Endothelial cell of umbilical vein (primary cell): ENCODE results near the gene MNT. TPM values are rescaled to one million over a fixed set of nuclear protein-coding genes. Genes with fewer than 3 reads are reported as not detected.

ENCODE experiments used
- BruUV-seq: library from RNA; stranded (reverse); fragments of 400-500 nt; replicated peaks from 2 replicates; lab custom pipeline; 2021; lab: Mats Ljungman, UMichigan
- CTCF ChIA-PET: fragments of 300-600, 350-600 bp; sonication (Branson Sonifier 250); formaldehyde crosslinking; loops from one replicate; lab custom pipeline; 2021; ENCODE audit warnings: antibody characterized with exemption, inconsistent platforms; lab: Charles Lee
- POLR2A ChIA-PET: fragments of 300-600, 350-600 bp; sonication (Branson Sonifier 250); formaldehyde crosslinking; loops from one replicate; lab custom pipeline; 2021; ENCODE audit warnings: antibody characterized with exemption, inconsistent platforms; lab: Charles Lee
- DNase-seq: peaks from one replicate; pipeline ENCODE4 v3.0.0-alpha.2; 2011; ENCODE audit warnings: low read depth, low spot score
- FAIRE-seq: peaks from 2 replicates; lab custom pipeline; 2011; peaks lifted over from hg19 to GRCh38; lab: Jason Lieb, UNC
- H2AFZ ChIP-seq: 2 replicates; pipeline ENCODE4 v1.6.0; 2012; ENCODE audit warnings: low read depth, low read length, control low read depth, inconsistent platforms
- H3K27ac ChIP-seq: 2 replicates; pipeline ENCODE4 v1.5.1; 2011; ENCODE audit warnings: low read depth, mild to moderate bottlenecking, control low read depth, low read length, moderate library complexity; ENCODE audit not compliant: insufficient read depth
- H3K27me3 ChIP-seq, 2 experiments: 2 replicates each; pipeline versions ENCODE4 v1.6.0 to v1.6.1; 2011; ENCODE audit warnings: low read length in 2 of 2, mixed read lengths in 1 of 2; ENCODE audit not compliant: control insufficient read depth in 2 of 2, insufficient read depth in 2 of 2
- H3K36me3 ChIP-seq, 2 experiments: 2 replicates in 1 of 2; 3 replicates in 1 of 2; pipeline ENCODE4 v1.5.1; 2011; ENCODE audit warnings: low read length in 2 of 2, mild to moderate bottlenecking in 1 of 2, moderate library complexity in 1 of 2; ENCODE audit not compliant: control insufficient read depth in 2 of 2, insufficient read depth in 2 of 2; ENCODE audit errors: extremely low read depth in 1 of 2
- H3K4me1 ChIP-seq: 3 replicates; pipeline ENCODE4 v1.5.1; 2011; ENCODE audit warnings: mild to moderate bottlenecking, low read length; ENCODE audit not compliant: control insufficient read depth, insufficient read depth; ENCODE audit errors: extremely low read depth
- H3K4me2 ChIP-seq: 2 replicates; pipeline ENCODE4 v1.6.1; 2011; ENCODE audit warnings: low read length, control low read depth, mixed read lengths; ENCODE audit not compliant: insufficient read depth
- H3K4me3 ChIP-seq, 3 experiments: fragments of 200-600 bp in 1 of 3; sonication (generic), shearing (Covaris generic) in 1 of 3; replicated peaks in 1 of 3; 2 replicates each; pipeline ENCODE4 v1.5.1; 2011 to 2016; ENCODE audit warnings: control low read depth in 3 of 3, low read length in 3 of 3, mild to moderate bottlenecking in 2 of 3, inconsistent platforms in 1 of 3, low read depth in 1 of 3, moderate library complexity in 1 of 3; ENCODE audit not compliant: insufficient read depth in 1 of 3
- H3K79me2 ChIP-seq: 2 replicates; pipeline ENCODE4 v1.6.0; 2012; ENCODE audit warnings: low read length, inconsistent platforms; ENCODE audit not compliant: control insufficient read depth, insufficient read depth
- H3K9ac ChIP-seq: replicated peaks from 2 replicates; pipeline ENCODE3; 2011; ENCODE audit warnings: low read length, control low read depth; ENCODE audit not compliant: insufficient read depth; ENCODE audit errors: extremely low read depth
- H3K9me1 ChIP-seq: replicated peaks from 3 replicates; pipeline ENCODE4 v1.6.0; 2011; ENCODE audit warnings: mild to moderate bottlenecking, low read length; ENCODE audit not compliant: control insufficient read depth, insufficient read depth; ENCODE audit errors: extremely low read depth
- H3K9me3 ChIP-seq: replicated peaks from 2 replicates; pipeline ENCODE4 v1.5.1; 2012; ENCODE audit warnings: low read length, inconsistent platforms; ENCODE audit not compliant: control insufficient read depth, insufficient read depth
- H4K20me1 ChIP-seq: replicated peaks from 2 replicates; pipeline ENCODE3; 2011; ENCODE audit warnings: mild to moderate bottlenecking, low read length; ENCODE audit not compliant: control insufficient read depth, insufficient read depth; ENCODE audit errors: extremely low read depth
- CTCF ChIP-seq, 2 donors: IDR thresholded peaks; 1 replicate in 1 of 2; 2 replicates in 1 of 2; pipeline ENCODE4 v1.5.1; 2011; ENCODE audit warnings: low read length in 2 of 2, mild to moderate bottlenecking in 2 of 2, moderate library complexity in 2 of 2, control low read depth in 1 of 2, inconsistent platforms in 1 of 2, low read depth in 1 of 2; ENCODE audit not compliant: insufficient read depth in 1 of 2; ENCODE audit errors: extremely low read depth in 1 of 2
- EZH2 ChIP-seq: IDR thresholded peaks from 2 replicates; pipeline ENCODE4 v1.6.1; 2012; ENCODE audit warnings: borderline replicate concordance, low read depth, mild to moderate bottlenecking, moderate library complexity, low read length, inconsistent platforms; ENCODE audit not compliant: severe bottlenecking
- FOS ChIP-seq: IDR thresholded peaks from 2 replicates; pipeline ENCODE4 v1.6.1; 2011; ENCODE audit warnings: mild to moderate bottlenecking, low read length, moderate library complexity, borderline replicate concordance; ENCODE audit not compliant: insufficient read depth
- GATA2 ChIP-seq: IDR thresholded peaks from 2 replicates; pipeline ENCODE4 v1.7.0; 2011; ENCODE audit warnings: low read depth, mild to moderate bottlenecking, moderate library complexity, mixed read lengths, low read length; ENCODE audit not compliant: insufficient read length, insufficient read depth
- JUN ChIP-seq: IDR thresholded peaks from 2 replicates; pipeline ENCODE4 v1.6.1; 2011; ENCODE audit warnings: borderline replicate concordance, low read depth; ENCODE audit not compliant: insufficient read length, insufficient read depth
- MAX ChIP-seq: IDR thresholded peaks from 2 replicates; pipeline ENCODE4 v1.6.1; 2011; ENCODE audit not compliant: insufficient read depth, insufficient read length
- MYC ChIP-seq: IDR thresholded peaks from one replicate; pipeline ENCODE4 v1.6.1; 2011; ENCODE audit warnings: mild to moderate bottlenecking, low read depth, low read length
- POLR2A ChIP-seq: IDR thresholded peaks from 2 replicates; pipeline ENCODE4 v1.6.1; 2012; ENCODE audit warnings: low read depth, mild to moderate bottlenecking, control low read depth, low read length
- POLR2AphosphoS5 ChIP-seq: IDR thresholded peaks from 2 replicates; pipeline ENCODE4 v1.6.1; 2012; ENCODE audit warnings: low read depth, mild to moderate bottlenecking, control low read depth, low read length, moderate library complexity; ENCODE audit not compliant: insufficient read depth
- dilution Hi-C: fragments of 300-500 bp; cut with MboI; formaldehyde crosslinking; loops from one replicate; pipeline ENCODE4 v1.15.0; 2019; ENCODE audit warnings: low sequenced_read_pairs; ENCODE audit not compliant: extremely low pct_ligation_motif_present
- intact Hi-C: fragments of 100-400 bp; cut with micrococcal nuclease; formaldehyde crosslinking; loops from one replicate; pipeline ENCODE4 v1.10.0; 2022
- polyA plus RNA-seq, 4 experiments: library from polyadenylated mRNA; depleted of rRNA in 3 of 4; stranded (reverse) in 3 of 4; unstranded in 1 of 4; fragments of >200 nt; gene quantifications; 2 replicates each; pipeline versions ENCODE4 v1.2.1 to v1.2.3, GENCODE V29; 2011 to 2012; ENCODE audit warnings: missing spikeins in 1 of 4
- total RNA-seq: library from RNA; stranded (reverse); gene quantifications from 2 replicates; pipeline ENCODE4 v1.2.3, GENCODE V29; 2021

MNT gene
- total and polyA plus RNA-seq, 2 donors (not counting 3 experiments of a cell fraction or from before 2014, with no cell fraction given), result 4.1 to 21.6 TPM

GRCh38 chr17:2423271-2423670 lies 22.4 kb upstream of the MNT start:
- Histone ChIP-seq H3K9me3 (no peaks in the 10 kb centered on the region), H2AFZ (no peak overlapping the region), H3K9ac (no peak overlapping the region), H3K36me3 (peaks cover 2 to 8% of the 10 kb centered on the region in 2 experiments), H3K9me1 (no peaks in the 10 kb centered on the region), H3K4me2 (no peak overlapping the region), H3K4me1 (no peaks in the 10 kb centered on the region), H3K4me3 (no peak overlapping the region), H3K79me2 (no peaks in the 10 kb centered on the region), H3K27me3 (no peaks in the 10 kb centered on the region), H3K27ac (no peak overlapping the region), H4K20me1 (no peaks in the 10 kb centered on the region)
- intact Hi-C loops, result no loop called here
- dilution Hi-C loops, result no loop called here
- CTCF ChIA-PET, result no interaction called here
- BruUV-seq, result no TSS peak
- FAIRE-seq, result no peak
- TF ChIP-seq POLR2A (no peak), MAX (no peak), CTCF (IDR thresholded peaks at IDR 0.05; ENCODE audit: extremely low read depth in 1 of 2, insufficient read depth in 1 of 2, low read depth in 1 of 2, low read length in 2 of 2) (no peak), MYC (no peak), GATA2 (no peak), POLR2AphosphoS5 (no peak), EZH2 (no peak), JUN (no peak), FOS (no peak)
- POLR2A ChIA-PET, result no interaction called here
- no peak for DNase-seq
